ENCODE results near the gene GNAS-AS1. TPM values are rescaled to one million over a fixed set of nuclear protein-coding genes. Genes with fewer than 3 reads are reported as not detected.

The GNAS-AS1 gene
- total RNA-seq, 2 experiments from 2014 or later, result 1.7 to 2.0 TPM

- peaks cover 43% of the 10 kb centered on the region for H3K27me3 Mint-ChIP-seq
- ChIA-PET CTCF (interaction anchor here (0.7 to 2.2 kb wide), 10 partner anchors 8 to 552 kb away, joined by 3 to 7 read pairs (median 4); partner anchors contain the start of gene STX16), POLR2A (interaction anchor here (1.7 kb wide), 1 partner anchor 201 kb away, joined by 7 read pairs; the partner anchor contains the start of gene STX16)
- ATAC-seq (no peak), DNase-seq (no peak)
- no peak for TF ChIP-seq CTCF (IDR thresholded peaks at IDR 0.05)
- peak overlapping the region; percentile 85 for H3K4me3 Mint-ChIP-seq
- no peak overlapping the region for H3K27ac Mint-ChIP-seq
- no peaks in the 10 kb centered on the region for H3K9me3 Mint-ChIP-seq
- intact Hi-C loops (cut with micrococcal nuclease), result no loop called here
- H3K36me3 Mint-ChIP-seq (ENCODE audit: low read depth), result no peaks in the 10 kb centered on the region
- H3K4me1 Mint-ChIP-seq (ENCODE audit: low read depth), result peaks cover 31% of the 10 kb centered on the region
These were observed 1.3 kb upstream of the GNAS-AS1 start for GRCh38 chr20:58851969-58852458.

- TF ChIP-seq CTCF (IDR thresholded peaks at IDR 0.05), result no peak
- Mint-ChIP-seq H3K4me1 (ENCODE audit: low read depth) (peaks cover 34% of the 10 kb centered on the region), H3K9me3 (no peaks in the 10 kb centered on the region), H3K36me3 (ENCODE audit: low read depth) (no peaks in the 10 kb centered on the region), H3K27ac (no peak overlapping the region), H3K4me3 (peak overlapping the region; percentile 85), H3K27me3 (peaks cover 44% of the 10 kb centered on the region)
- intact Hi-C loops (cut with micrococcal nuclease), result no loop called here
- ChIA-PET POLR2A (interaction anchor here (1.7 kb wide), 1 partner anchor 200 kb away, joined by 7 read pairs; the partner anchor contains the start of gene STX16), CTCF (interaction anchor here (0.7 to 2.2 kb wide), 7 partner anchors 8 to 553 kb away, joined by 3 to 7 read pairs (median 3); partner anchors contain the start of gene STX16)
- ATAC-seq (peak; percentile 6), DNase-seq (no peak)
These were observed 693 bp upstream of the GNAS-AS1 start for GRCh38 chr20:58851221-58851968.

GRCh38 chr20:58847463-58847862 lies 3.2 kb downstream of the GNAS-AS1 start:
- no peaks in the 10 kb centered on the region for H3K9me3 Mint-ChIP-seq
- ATAC-seq, result no peak
- CTCF ChIA-PET, result interaction anchor here (1.3 to 1.8 kb wide), 4 partner anchors 9 to 366 kb away, joined by 3 to 6 read pairs (median 4); no protein-coding TSS in a partner anchor
- POLR2A ChIA-PET, result interaction anchor here (0.5 to 1.0 kb wide), 2 partner anchors 129 to 196 kb away, joined by 3 read pairs; partner anchors contain the start of gene STX16
- intact Hi-C loops (cut with micrococcal nuclease), result no loop called here
- no peak overlapping the region for H3K4me3 Mint-ChIP-seq
- H3K36me3 Mint-ChIP-seq (ENCODE audit: low read depth), result no peaks in the 10 kb centered on the region
- no peak for TF ChIP-seq CTCF (IDR thresholded peaks at IDR 0.05)
- DNase-seq, result no peak
- peaks cover 30% of the 10 kb centered on the region for H3K4me1 Mint-ChIP-seq (ENCODE audit: low read depth)
- H3K27me3 Mint-ChIP-seq, result peaks cover 48% of the 10 kb centered on the region
- H3K27ac Mint-ChIP-seq, result no peak overlapping the region

- no peak for TF ChIP-seq CTCF (IDR thresholded peaks at IDR 0.05)
- intact Hi-C loops (cut with micrococcal nuclease), result no loop called here
- CTCF ChIA-PET, result interaction anchor here (0.8 to 1.3 kb wide), 4 partner anchors 9 to 242 kb away, joined by 3 read pairs; no protein-coding TSS in a partner anchor
- no peak for ATAC-seq
- no peak for DNase-seq
- no peak overlapping the region for H3K27ac Mint-ChIP-seq
- peaks cover 31% of the 10 kb centered on the region for H3K4me1 Mint-ChIP-seq (ENCODE audit: low read depth)
- POLR2A ChIA-PET, result no interaction called here
- no peaks in the 10 kb centered on the region for H3K9me3 Mint-ChIP-seq
- H3K27me3 Mint-ChIP-seq, result peaks cover 60% of the 10 kb centered on the region
- H3K36me3 Mint-ChIP-seq (ENCODE audit: low read depth), result peaks cover 4% of the 10 kb centered on the region
- H3K4me3 Mint-ChIP-seq, result no peak overlapping the region
These were observed 5.0 kb downstream of the GNAS-AS1 start for GRCh38 chr20:58845706-58846105.

- Mint-ChIP-seq H3K9me3 (no peaks in the 10 kb centered on the region), H3K27me3 (peaks cover 53% of the 10 kb centered on the region), H3K4me3 (no peak overlapping the region), H3K4me1 (ENCODE audit: low read depth) (peaks cover 31% of the 10 kb centered on the region), H3K27ac (no peak overlapping the region), H3K36me3 (ENCODE audit: low read depth) (peaks cover 9% of the 10 kb centered on the region)
- ChIA-PET CTCF (interaction anchor here (1.0 to 2.4 kb wide), 2 partner anchors 10 to 19 kb away, joined by 3 to 7 read pairs; partner anchors contain the start of gene GNAS), POLR2A (no interaction called here)
- no peak for TF ChIP-seq CTCF (IDR thresholded peaks at IDR 0.05)
- ATAC-seq (no peak), DNase-seq (no peak)
- intact Hi-C loops (cut with micrococcal nuclease), result no loop called here
These were observed 7.6 kb downstream of the GNAS-AS1 start for GRCh38 chr20:58843128-58843556.
